Left ventricle myocardium superior (tissue), 1 donor: ENCODE measurements around the gene CEMIP2. TPM values are rescaled to one million over a fixed set of nuclear protein-coding genes. Genes with fewer than 3 reads are reported as not detected.

ENCODE experiments used
- ATAC-seq: fragments of 200-7000 bp; cut with Tn5 transposase; one replicate; pipeline ENCODE4 v1.9.1; 2020; ENCODE audit warnings: mild to moderate bottlenecking, moderate library complexity
- DNase-seq: peaks from one replicate; pipeline ENCODE4 v3.0.0-alpha.2; 2020
- intact Hi-C: fragments of 100-400 bp; cut with micrococcal nuclease; formaldehyde crosslinking; loops from one replicate; pipeline ENCODE4 v1.11.0; 2022
- total RNA-seq: library from RNA; stranded (reverse); fragmentation: NEBNext Ultra II Directional; extraction: Animal tissue kit (Norgen Biotek cat#: 25700); gene quantifications from one replicate; pipeline ENCODE4 v1.2.1, GENCODE V29; 2021
- donor health status: DM: no; HTN: yes; CAD: no; lungs with severe emphysema.

Gene CEMIP2
- total RNA-seq, 1 donor from 2014 or later = 8.7 TPM

DNA sequence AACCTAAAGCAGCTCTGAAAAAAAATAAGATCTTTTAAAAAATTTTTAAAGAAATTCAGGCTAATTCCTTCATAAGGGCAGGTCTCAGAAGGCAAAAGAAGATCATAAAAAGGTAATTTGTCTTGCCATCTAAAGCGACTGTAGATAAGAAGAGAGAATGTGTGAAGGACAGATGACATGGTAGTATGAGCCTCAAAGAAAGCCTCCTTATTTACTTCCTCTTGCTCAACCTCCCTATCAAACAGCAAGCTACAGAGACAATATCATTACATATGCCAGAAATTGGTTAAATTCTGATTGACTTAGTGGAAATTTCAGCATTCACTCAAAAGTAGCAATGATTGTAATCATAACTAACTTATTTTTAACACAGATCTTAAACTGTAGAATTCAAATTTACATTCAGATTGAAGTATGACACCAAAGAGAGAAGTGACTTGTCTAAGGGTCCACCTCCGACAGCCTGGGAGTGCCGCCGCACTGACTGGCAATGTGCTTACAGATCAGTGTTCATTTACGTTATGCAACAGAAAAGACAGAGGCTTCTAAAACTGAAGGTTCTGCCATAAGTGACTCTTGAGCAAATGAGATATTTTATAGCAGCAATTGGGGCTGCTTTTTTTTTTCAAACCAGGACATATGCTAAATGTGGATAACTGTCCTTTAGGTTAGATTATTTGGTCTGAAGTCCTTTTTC is 132.0 kb downstream of the CEMIP2 start:
- intact Hi-C loops = no loop called here
- ATAC-seq = no peak
- no peak for DNase-seq

DNA sequence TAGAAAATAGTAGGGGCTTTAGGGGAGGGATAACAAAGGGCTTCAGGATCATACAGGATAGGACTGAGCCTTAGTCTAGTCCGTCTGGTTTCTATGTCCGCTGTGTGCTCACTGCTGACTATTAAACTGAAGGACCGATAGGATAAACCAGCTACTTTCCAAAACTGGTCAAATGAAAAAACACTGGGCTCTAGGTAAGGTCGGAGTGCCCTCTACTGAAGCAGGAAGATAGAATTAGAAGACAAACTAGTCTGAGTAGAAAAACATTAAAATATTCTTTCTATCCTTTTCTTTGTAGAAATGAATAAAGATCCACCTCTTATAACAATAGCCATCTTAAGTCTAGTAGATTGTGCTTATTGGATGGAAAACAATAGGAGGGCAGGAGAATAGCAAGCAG is 133.6 kb downstream of the CEMIP2 start:
- ATAC-seq = no peak
- no peak for DNase-seq
- intact Hi-C loops = no loop called here

Other genes with a start within 250 kb of the CEMIP2 start
- gene ABHD17B, start 142.7 kb upstream of the CEMIP2 start, total RNA-seq = 11.3 TPM
- gene C9orf85, start 143.1 kb upstream of the CEMIP2 start, total RNA-seq = 7.3 TPM